Measurements from ENCODE around the gene LY6G5C. TPM values are rescaled to one million over a fixed set of nuclear protein-coding genes. Genes with fewer than 3 reads are reported as not detected.
A peak's percentile ranks its signal among the peaks of the same experiment; 100 is the strongest.

The LY6G5C gene
- total RNA-seq, 1 donor from 2014 or later = 6.5 TPM

- H3K27ac Mint-ChIP-seq = peak overlapping the region; percentile 96
- peaks cover 57% of the 10 kb centered on the region for H3K4me1 Mint-ChIP-seq (ENCODE audit: low read depth)
- no peak for DNase-seq (ENCODE audit: low spot score, unreplicated experiment)
- TF ChIP-seq CTCF (IDR thresholded peaks at IDR 0.05; ENCODE audit: unreplicated experiment) = no peak
- no peaks in the 10 kb centered on the region for H3K27me3 Mint-ChIP-seq
- H3K9me3 Mint-ChIP-seq (ENCODE audit: low read depth) = no peaks in the 10 kb centered on the region
- H3K36me3 Mint-ChIP-seq (ENCODE audit: insufficient read depth) = peaks cover 7% of the 10 kb centered on the region
- H3K4me3 Mint-ChIP-seq (ENCODE audit: low read depth) = peak overlapping the region; percentile 88
These were observed 21.8 kb downstream of the LY6G5C start for GRCh38 chr6:31658983-31659648.

DNA sequence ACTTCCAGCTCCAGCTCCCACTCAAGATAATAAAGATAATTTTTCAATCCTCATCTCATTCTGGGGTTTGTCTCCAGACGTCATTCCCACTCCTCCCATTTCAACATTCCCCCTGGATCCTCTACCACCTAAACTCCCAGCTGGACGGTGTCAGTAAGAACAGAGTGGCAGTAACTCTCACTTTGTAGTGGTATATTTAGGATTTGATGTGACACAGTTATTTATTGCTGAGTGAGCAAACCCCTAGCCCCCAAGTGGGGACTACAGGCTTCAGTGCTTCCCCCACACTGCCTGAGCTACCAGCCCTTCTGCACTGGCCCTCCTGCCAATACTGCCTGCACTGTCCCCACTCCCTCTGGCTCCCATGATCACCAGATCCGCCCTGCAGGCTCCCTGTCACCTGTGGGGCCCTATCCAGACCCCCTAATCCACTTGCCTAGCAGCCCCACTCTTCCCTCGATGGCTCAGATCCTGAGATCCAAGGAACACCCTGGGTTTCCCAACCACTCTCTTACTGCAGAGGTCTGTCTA is 22.6 kb downstream of the LY6G5C start:
- H3K36me3 Mint-ChIP-seq (ENCODE audit: insufficient read depth) = peaks cover 7% of the 10 kb centered on the region
- no peak for TF ChIP-seq CTCF (IDR thresholded peaks at IDR 0.05; ENCODE audit: unreplicated experiment)
- H3K27ac Mint-ChIP-seq = peak overlapping the region; percentile 81
- DNase-seq (ENCODE audit: low spot score, unreplicated experiment) = no peak
- H3K9me3 Mint-ChIP-seq (ENCODE audit: low read depth) = no peaks in the 10 kb centered on the region
- H3K4me1 Mint-ChIP-seq (ENCODE audit: low read depth) = peaks cover 52% of the 10 kb centered on the region
- H3K27me3 Mint-ChIP-seq = no peaks in the 10 kb centered on the region
- peak overlapping the region; percentile 49 for H3K4me3 Mint-ChIP-seq (ENCODE audit: low read depth)

DNA sequence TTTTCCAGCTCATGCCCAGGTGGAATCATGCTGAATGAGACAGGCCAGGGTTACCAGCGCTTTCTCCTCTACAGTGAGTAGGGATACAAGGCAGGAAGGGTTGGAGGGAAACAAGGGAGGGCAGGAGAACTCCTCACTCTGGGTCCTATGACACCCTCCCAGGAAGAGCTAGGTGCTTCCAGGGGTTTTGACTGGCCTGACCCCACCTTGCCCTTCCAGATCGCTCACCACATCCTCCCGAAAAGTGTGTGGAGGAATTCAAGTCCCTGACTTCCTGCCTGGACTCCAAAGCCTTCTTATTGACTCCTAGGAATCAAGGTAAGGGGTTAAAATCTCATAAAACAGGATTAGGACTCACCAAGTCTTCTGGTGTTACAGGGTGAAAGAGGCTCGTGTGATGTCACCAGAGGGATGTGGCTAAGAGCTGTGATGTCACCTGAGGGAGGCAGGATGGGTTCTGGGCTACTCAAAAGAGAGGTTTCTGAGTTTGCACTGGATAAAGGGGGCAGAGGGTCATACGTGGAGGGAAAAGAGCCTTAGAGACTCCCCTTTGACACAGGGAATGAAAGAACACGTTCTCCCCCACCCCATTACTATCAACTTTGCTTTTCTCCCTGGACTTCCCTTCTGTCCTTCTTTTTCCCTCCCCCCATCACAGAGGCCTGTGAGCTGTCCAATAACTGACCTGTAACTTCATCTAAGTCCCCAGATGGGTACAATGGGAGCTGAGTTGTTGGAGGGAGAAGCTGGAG is 23.3 kb downstream of the LY6G5C start:
- no peaks in the 10 kb centered on the region for H3K27me3 Mint-ChIP-seq
- H3K4me1 Mint-ChIP-seq (ENCODE audit: low read depth) = peaks cover 53% of the 10 kb centered on the region
- no peak for DNase-seq (ENCODE audit: low spot score, unreplicated experiment)
- H3K4me3 Mint-ChIP-seq (ENCODE audit: low read depth) = peak overlapping the region; percentile 16
- no peak for TF ChIP-seq CTCF (IDR thresholded peaks at IDR 0.05; ENCODE audit: unreplicated experiment)
- H3K36me3 Mint-ChIP-seq (ENCODE audit: insufficient read depth) = peaks cover 5% of the 10 kb centered on the region
- no peaks in the 10 kb centered on the region for H3K9me3 Mint-ChIP-seq (ENCODE audit: low read depth)
- H3K27ac Mint-ChIP-seq = no peak overlapping the region

GRCh38 chr6:31655349-31656237 is 25.3 kb downstream of the LY6G5C start, which contains the start of gene APOM:
Gene APOM, plus strand, starts transcription at chr6:31655894. Its CDS starts 73 bp downstream, at chr6:31655967.
- no peak for DNase-seq (ENCODE audit: low spot score, unreplicated experiment)
- Mint-ChIP-seq H3K4me3 (ENCODE audit: low read depth) (peak within 1 kb of the TSS; percentile 50), H3K27me3 (no peaks in the 10 kb centered on the region), H3K9me3 (ENCODE audit: low read depth) (no peaks in the 10 kb centered on the region), H3K36me3 (ENCODE audit: insufficient read depth) (peaks cover 3% of the 10 kb centered on the region), H3K4me1 (ENCODE audit: low read depth) (peaks cover 62% of the 10 kb centered on the region), H3K27ac (peak within 1 kb of the TSS; percentile 88)
- no peak for TF ChIP-seq CTCF (IDR thresholded peaks at IDR 0.05; ENCODE audit: unreplicated experiment)
